ENCODE results near the gene ARPC3.
"Not testable (repeated sequence)": the region's sequence is repeated elsewhere in the genome, so short reads cannot be mapped to it uniquely, and the experiment has no call there.

ARPC3 gene

GRCh38 chr12:110449799-110450497 is at the start of gene ARPC3:
TSS of gene ARPC3 (minus strand) at chr12:110450337. CDS start at chr12:110450260, 77 bp downstream.
- DNase-seq = peak; percentile 88 to 92 (median 91)

DNA sequence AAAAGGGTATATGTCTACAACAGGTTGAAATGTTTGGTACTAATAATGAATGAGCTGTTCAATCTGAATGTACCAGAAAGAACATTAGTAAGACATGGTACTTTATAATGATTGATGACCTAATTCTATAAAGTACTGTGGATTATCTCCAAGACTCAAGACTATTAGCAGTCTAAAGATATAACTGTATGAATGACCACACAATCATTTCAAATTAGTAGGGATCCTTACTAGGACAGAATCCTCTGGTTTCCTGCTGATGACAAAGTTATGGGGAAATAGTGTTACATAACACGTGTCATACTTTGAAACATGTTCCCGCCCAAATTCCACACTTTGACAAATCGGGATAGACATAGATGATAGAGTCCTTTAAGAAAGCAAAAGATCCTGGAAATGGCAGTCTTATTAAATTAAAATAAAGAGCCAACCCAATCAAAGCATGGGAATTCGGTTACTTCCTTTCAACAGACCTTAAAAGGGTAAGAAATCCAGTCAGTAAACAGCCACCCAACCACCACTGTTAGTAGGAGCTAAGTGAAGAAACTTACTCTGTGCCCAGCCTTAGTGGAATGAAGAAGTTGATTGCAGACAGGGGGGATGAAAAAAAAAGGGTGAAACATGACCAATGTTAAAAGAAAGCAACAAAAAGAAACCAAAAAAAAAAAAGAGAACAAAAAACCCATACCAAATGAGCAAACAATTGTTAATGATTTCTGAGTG is 49.0 kb upstream of the ARPC3 start:
- DNase-seq = no peak

DNA sequence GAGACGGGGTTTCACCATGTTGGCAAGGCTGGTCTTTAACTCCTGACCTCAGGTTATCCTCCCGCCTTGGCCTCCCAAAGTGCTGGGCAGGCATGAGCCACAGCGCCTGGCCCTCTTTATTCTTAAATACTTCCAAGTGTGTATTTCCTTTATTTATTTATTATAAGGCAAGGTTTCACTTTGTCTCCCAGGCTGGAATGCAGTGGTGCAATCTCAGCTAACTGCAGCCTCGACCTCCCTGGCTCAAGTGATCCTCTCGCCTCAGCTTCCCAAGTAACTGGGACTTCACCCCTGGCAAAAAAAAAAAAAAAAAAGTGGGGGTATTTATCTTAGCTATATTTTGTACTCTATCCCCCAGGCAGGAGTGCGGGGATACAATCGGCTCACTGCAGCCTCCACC is 25.3 kb upstream of the ARPC3 start:
- no peak for DNase-seq

- peak; percentile 86 to 92 (median 89) for DNase-seq
Measured at GRCh38 chr12:110468214-110469048, 18.3 kb upstream of the ARPC3 start, which contains the start of the genes FAM216A and GPN3. TSS of gene FAM216A (plus strand) at chr12:110468845. CDS start at chr12:110468876, 31 bp downstream. TSS of gene GPN3 (minus strand) at chr12:110468257. CDS start at chr12:110468203, 54 bp downstream.

DNA sequence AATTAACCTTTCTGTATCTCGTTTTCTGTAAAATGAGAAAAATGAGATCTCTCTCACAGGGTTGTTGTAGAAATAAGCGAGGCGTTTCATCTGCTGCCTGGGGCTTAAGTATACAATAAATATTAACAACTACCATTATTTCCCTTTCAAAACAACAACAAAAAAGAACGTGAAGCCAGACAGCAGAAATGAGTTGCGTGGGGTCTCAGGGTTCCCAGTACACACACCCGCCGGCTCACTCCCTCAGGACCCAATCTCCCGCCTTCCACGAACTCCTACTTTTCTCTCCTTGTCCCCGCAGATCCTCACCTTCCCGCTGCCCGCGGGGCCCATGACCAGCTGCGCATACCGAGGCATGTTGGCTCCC is 17.7 kb upstream of the ARPC3 start:
- DNase-seq = no peak

DNA sequence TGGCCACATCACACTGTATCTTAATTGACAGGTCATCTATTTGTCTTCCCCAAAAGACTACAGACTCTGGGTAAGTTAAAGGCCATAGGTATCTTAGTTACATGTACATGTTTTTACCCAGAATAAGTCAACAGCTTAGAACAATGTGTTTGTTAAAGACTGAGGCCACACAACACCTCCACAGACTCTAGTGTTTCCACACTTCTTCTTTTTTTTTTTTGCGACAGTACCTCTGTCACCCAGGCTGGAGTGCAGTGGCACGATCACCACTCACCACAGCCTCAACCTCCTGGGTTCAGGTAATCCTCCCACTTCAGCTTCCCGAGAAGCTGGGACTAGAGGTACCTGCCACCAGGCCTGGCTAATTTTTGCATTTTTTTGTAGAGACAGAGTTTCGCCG is 16.7 kb upstream of the ARPC3 start:
- DNase-seq = no peak

GRCh38 chr12:110465765-110466164 is 15.6 kb upstream of the ARPC3 start:
- DNase-seq = not testable (repeated sequence)

DNA sequence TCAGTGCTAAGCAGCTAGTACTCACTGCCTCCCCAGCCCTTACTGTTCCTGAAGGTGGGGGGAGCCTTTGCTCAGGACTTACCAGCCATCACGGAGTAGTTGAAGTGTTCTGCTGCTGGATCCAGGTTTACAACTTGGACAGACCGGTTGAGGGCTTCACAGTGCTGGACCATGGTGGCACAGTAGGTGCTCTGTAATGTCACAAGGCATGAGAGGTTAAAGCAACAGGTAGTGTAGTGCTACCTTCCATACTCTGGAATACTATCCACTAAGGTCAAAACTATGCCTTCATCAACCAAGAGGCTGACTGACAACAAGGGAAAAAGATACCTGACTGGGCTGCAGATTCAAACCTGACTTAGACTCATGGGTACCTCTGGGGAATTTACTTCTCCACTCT is 14.9 kb upstream of the ARPC3 start:
- DNase-seq = no peak

DNA sequence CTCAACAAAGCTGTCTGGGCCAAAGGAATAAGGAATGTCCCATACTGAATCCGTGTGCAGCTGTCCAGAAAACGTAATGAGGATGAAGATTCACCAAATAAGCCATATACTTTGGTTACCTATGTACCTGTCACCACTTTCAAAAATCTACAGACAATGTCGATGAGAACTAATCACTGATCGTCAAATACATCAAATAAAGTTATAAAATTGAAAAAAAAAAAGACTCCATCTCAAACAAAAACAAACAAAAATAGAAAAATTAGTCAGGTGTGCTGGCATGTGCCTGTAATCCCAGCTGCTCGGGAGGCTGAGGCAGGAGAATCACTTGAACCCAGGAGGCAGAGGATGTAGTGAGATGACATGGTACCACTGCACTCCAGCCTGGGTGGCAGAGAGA is 11.1 kb upstream of the ARPC3 start:
- DNase-seq = not testable (repeated sequence)

- no peak for DNase-seq
Measured at GRCh38 chr12:110458756-110459155, 8.6 kb upstream of the ARPC3 start.

DNA sequence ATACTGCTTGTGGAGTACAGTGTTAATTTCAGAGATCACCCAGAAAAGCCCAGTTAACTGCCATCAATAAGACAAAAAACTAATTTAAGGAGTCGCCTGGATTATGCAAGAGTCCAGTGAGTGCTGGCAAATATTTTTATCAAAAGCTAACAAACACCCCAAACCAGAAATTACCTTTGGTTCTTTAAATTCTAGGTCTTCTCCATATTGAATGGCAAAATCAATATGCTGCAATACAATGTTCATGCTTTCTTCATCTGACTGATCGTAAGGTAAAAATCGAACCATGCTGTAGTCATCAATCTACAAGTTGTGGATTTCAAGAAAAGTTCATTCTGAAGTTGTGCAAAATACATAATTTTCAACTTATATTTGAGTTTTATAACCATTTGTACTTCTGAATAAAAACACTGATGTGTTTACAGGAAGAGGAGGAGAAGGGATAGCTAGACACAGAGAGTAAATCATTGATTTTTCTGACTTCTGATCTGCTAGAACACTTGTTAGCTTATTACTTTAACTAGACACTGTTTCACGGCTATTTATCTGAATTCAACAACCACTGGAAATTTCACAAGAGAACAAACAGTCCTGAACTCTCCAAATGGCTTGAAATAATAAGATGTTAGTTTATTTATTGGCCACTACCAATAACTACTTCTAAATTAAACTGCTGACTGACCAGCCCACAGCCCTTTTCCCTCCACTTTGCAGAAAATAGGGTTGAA is 3.6 kb upstream of the ARPC3 start:
- no peak for DNase-seq

DNA sequence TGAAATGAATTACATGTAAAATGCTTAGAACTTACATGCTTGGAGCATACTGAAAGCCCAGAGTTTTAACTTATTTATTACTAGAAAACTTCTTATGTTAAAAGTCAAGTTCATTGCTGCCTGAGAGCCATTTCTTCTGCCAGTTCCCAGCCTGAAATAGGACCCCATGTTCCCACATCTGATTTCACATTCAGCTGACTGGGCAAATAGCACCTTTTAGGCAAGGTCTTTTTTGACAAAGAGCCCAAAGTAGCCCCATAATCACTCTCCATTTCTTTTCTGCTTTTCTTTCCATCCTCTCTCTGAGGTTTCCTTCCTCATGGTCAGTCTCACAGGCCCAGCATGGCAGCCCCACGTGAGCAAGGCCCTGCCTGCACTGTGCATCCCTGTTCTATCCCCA is 1.1 kb upstream of the ARPC3 start:
- no peak for DNase-seq

GRCh38 chr12:110444455-110444854 is 5.7 kb downstream of the ARPC3 start:
- DNase-seq = no peak

DNA sequence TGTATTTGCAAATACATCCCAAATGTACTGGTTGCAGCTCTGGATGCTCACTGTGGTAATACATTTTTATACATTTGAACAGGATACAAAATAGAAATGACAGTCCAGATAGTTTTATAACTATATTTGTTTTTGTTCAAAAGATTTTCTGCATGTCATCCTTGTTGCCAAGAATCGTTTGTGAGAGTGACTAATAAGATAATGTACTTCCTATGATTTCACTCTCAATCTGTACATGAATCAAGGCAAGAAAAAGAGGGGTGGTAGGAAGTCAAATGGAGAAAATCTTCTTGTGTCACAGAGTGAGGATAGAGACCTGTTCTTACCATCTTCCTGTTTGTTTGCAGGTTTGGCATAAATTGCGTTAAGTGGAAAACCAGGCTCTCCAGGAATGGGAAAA is 13.9 kb downstream of the ARPC3 start:
- DNase-seq = no peak

DNA sequence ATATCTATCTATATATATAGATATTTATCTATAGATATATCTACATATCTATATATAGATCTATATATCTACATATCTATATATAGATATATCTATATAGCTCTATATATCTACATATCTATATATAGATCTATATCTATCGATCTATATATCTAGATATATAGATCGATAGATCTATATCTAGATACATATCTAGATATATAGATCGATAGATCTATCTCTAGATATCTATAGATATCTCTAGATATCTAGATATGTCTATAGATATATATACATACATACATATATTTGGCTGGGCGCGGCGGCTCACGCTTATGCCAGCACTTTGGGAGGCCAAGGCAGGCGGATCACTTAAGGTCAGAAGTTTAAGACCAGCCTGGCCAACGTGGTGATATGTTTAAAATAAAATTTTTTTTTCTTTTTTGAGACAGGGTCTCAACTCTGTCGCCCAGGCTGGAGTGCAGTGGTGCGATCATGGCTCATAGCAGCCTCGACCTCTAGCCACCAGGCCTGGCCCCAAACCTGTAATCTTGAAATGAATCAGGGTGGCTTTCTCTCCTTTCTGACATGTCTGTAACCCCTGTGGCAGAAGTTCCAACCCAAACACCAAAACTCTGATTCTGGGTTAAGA is 18.1 kb downstream of the ARPC3 start:
- DNase-seq = no peak

DNA sequence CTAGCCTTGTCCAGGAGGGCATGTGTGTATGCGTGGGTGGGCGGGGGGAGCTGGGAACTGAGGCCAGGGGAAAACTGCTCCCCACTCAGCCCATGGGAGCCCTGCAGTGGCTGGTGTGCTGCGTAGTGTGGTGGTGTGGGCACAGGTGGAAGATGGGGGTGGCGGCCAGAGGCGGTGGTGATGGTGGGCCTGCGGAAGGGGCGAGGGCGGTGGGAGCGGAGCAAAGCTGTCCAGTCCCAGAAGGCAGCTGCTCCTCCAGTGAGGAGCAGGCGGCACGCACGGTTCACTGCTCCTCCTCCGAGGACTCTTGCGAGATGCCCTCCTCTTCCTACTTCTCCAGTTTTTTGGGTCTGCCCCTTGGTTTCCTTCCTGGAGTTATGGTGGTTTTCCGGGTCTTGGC is 20.5 kb downstream of the ARPC3 start:
- not testable (repeated sequence) for DNase-seq

DNA sequence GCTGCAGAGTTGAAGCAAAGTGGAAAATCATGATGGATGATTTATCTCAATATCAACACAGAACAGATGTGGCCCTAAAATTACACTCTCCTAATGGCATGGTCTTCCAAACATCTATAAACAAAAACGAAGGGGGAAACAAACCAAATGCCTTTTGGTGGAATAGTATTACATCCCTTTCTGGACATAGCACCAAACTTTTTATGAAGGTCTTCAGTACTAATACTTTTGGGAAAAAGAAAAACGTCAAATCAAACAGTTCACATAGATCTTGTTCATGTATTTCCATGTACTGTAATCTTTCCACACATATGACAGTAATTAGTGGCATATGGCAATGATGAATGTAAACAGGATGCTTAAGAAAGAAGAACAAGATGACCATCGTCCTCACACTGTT is 23.7 kb downstream of the ARPC3 start:
- no peak for DNase-seq

DNA sequence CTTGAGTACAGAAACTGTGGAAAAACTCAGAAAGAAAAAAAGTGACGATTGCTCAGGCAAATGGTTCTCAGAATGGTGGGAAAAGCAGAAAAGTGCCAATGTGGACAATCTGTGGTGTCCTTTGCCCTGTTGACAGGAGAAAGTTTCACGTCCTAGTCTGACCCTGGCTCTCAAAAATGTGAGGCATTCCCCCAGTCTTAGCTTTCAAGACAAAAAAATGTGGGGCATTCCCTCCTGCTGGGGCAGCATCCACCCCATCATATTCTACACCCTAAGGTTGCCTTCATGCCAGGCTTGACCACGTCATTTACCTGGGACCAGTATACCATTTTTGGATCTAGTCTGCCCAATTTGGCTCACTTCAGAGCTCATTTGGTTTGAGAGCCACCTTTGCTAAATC is 25.9 kb downstream of the ARPC3 start:
- no peak for DNase-seq

DNA sequence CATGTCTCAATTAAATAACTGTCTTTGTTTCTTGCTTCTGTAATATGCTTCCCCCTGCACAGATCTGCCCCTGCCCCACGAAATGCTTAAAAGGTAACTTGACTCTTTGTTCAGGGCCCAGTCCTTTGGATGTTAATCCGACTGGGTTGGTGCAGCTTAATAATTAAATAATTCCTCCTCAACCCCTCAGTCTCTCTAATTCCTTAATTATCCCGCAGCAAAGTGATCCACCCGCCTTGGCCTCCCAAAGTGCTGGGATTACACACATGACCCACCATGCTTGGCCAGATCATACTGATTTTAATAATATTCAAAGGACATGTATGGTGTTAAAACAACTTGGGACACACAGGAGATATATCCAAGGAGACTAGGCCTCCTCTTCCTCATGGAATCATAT is 28.4 kb downstream of the ARPC3 start:
- no peak for DNase-seq

DNA sequence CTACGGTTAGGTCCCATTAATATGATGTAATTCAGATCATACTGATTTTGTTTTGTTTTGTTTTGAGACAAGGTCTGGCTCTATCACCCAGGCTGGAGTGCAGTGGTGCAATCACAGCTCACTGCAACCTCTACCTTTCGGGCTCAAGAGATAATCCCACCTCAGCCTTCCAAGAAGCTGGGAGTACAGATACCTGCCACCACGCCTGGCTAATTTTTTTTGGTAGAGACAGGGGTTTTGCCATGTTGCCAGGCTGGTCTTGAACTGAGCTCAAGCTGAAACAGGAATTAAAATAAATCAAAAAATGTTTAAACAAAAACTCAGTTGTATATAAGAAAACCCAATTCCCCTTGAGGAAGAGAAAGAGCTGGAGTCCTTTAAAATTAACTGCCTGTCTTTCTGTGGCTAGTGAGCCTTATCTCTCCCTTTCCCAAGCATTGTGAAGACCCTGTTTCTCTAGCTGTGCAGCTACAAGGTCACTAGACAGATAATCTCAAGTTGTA is 28.9 kb downstream of the ARPC3 start:
- DNase-seq = no peak

DNA sequence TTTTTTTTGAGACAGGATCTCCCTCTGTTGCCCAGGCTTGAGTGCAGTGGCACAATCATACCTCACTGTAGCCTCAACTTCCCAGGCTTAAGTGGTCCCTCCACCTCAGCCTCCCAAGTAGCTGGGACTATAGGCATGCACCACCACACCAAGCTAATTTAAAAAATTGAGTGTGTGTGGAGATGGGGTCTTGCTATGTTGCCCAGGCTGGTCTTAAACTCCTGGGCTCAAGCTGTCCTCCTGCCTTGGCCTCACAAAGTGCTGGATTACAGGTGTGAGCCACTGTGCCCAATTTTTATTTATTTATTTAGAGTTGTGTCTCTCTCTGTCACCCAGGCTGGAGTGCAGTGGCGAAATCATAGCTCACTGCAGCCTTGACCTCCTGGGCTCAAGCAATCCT is 29.5 kb downstream of the ARPC3 start:
- DNase-seq = not testable (repeated sequence)

- DNase-seq = not testable (repeated sequence)
Measured at GRCh38 chr12:110417113-110417512, 33.0 kb downstream of the ARPC3 start.
